Measurements from ENCODE around the gene DSCAML1.

The DSCAML1 gene

GRCh38 chr11:117532568-117532967 is 264.4 kb downstream of the DSCAML1 start:
- H3K36me3 ChIP-seq (replicated peaks) = no peaks in the 10 kb centered on the region
- in situ Hi-C loops (cut with HindIII; ENCODE audit: low pct_ligation_motif_present, low sequenced_read_pairs) = no loop called here
- TF ChIP-seq CTCF (IDR thresholded peaks at IDR 0.05; ENCODE audit: low read depth, low read length, missing control alignments) = no peak
- no peak overlapping the region for H3K4me3 ChIP-seq (ENCODE audit: low read depth, low read length)
- no peak overlapping the region for H3K27ac ChIP-seq
- H3K27me3 ChIP-seq (replicated peaks) = no peaks in the 10 kb centered on the region
- DNase-seq = no peak

- in situ Hi-C loops (cut with HindIII; ENCODE audit: low pct_ligation_motif_present, low sequenced_read_pairs) = no loop called here
- Histone ChIP-seq H3K4me3 (ENCODE audit: low read depth, low read length) (no peak overlapping the region), H3K27me3 (replicated peaks) (no peaks in the 10 kb centered on the region), H3K27ac (no peak overlapping the region), H3K36me3 (replicated peaks) (no peaks in the 10 kb centered on the region)
- no peak for DNase-seq
- TF ChIP-seq CTCF (IDR thresholded peaks at IDR 0.05; ENCODE audit: low read depth, low read length, missing control alignments) = no peak
These were observed 267.2 kb downstream of the DSCAML1 start for GRCh38 chr11:117529816-117530215.

GRCh38 chr11:117528097-117528721 is 268.8 kb downstream of the DSCAML1 start:
- H3K27ac ChIP-seq = no peak overlapping the region
- TF ChIP-seq CTCF (IDR thresholded peaks at IDR 0.05; ENCODE audit: low read depth, low read length, missing control alignments) = no peak
- H3K27me3 ChIP-seq (replicated peaks) = no peaks in the 10 kb centered on the region
- no peak overlapping the region for H3K4me3 ChIP-seq (ENCODE audit: low read depth, low read length)
- in situ Hi-C loops (cut with HindIII; ENCODE audit: low pct_ligation_motif_present, low sequenced_read_pairs) = no loop called here
- H3K36me3 ChIP-seq (replicated peaks) = no peaks in the 10 kb centered on the region
- no peak for DNase-seq

GRCh38 chr11:117527271-117527670 is 269.7 kb downstream of the DSCAML1 start:
- no peak for TF ChIP-seq CTCF (IDR thresholded peaks at IDR 0.05; ENCODE audit: low read depth, low read length, missing control alignments)
- in situ Hi-C loops (cut with HindIII; ENCODE audit: low pct_ligation_motif_present, low sequenced_read_pairs) = no loop called here

GRCh38 chr11:117525866-117526542 is 271.0 kb downstream of the DSCAML1 start:
- Histone ChIP-seq H3K36me3 (replicated peaks) (no peaks in the 10 kb centered on the region), H3K4me3 (ENCODE audit: low read depth, low read length) (no peak overlapping the region), H3K27me3 (replicated peaks) (no peaks in the 10 kb centered on the region), H3K27ac (no peak overlapping the region)
- DNase-seq = no peak
- TF ChIP-seq CTCF (IDR thresholded peaks at IDR 0.05; ENCODE audit: low read depth, low read length, missing control alignments) = no peak
- in situ Hi-C loops (cut with HindIII; ENCODE audit: low pct_ligation_motif_present, low sequenced_read_pairs) = no loop called here

More at GRCh38 chr11:117527271-117527670, 269.7 kb downstream of the DSCAML1 start:
- Histone ChIP-seq H3K36me3 (replicated peaks) (no peaks in the 10 kb centered on the region), H3K27me3 (replicated peaks) (no peaks in the 10 kb centered on the region), H3K4me3 (ENCODE audit: low read depth, low read length) (no peak overlapping the region), H3K27ac (no peak overlapping the region)
- DNase-seq = no peak

Data from brain microvascular endothelial cell (primary cell).